Activated T-helper 1 cell treated with anti-CD3 and anti-CD28 coated beads, Interleukin-12 subunit alpha, Interleukin-12 subunit beta, Interleukin-2, Interleukin-4 antibody, amounts not matched to agents 30 ng/mL and 10 ng/mL and 1 ng/mL, durations not matched to agents 14 hours and 24 hours and 36 hours (primary cell): ENCODE measurements around the gene ANKHD1. TPM values are rescaled to one million over a fixed set of nuclear protein-coding genes. Genes with fewer than 3 reads are reported as not detected.
"Not testable (repeated sequence)": the region's sequence is repeated elsewhere in the genome, so short reads cannot be mapped to it uniquely, and the experiment has no call there.

ENCODE experiments used
- DNase-seq: peaks from one replicate; pipeline ENCODE4 v3.0.0; 2021; ENCODE audit warnings: low spot score
- H3K27ac Mint-ChIP-seq: one replicate; pipeline ENCODE4 v1.8.0; 2021; ENCODE audit warnings: mild to moderate bottlenecking, mixed read lengths
- H3K27me3 Mint-ChIP-seq: one replicate; pipeline ENCODE4 v1.8.0; 2022; ENCODE audit warnings: mild to moderate bottlenecking, moderate library complexity, mixed read lengths; ENCODE audit not compliant: insufficient read depth
- H3K36me3 Mint-ChIP-seq: one replicate; pipeline ENCODE4 v1.8.0; 2021; ENCODE audit warnings: low read depth, mixed read lengths
- H3K4me1 Mint-ChIP-seq: one replicate; pipeline ENCODE4 v1.8.0; 2021; ENCODE audit warnings: low read depth, mixed read lengths
- H3K4me3 Mint-ChIP-seq: one replicate; pipeline ENCODE4 v1.8.0; 2021; ENCODE audit warnings: mild to moderate bottlenecking, moderate library complexity, mixed read lengths
- H3K9me3 Mint-ChIP-seq: one replicate; pipeline ENCODE4 v1.8.0; 2021; ENCODE audit warnings: mixed read lengths
- intact Hi-C: fragments of 100-400 bp; cut with micrococcal nuclease; formaldehyde crosslinking; loops from one replicate; pipeline ENCODE4 v1.15.1; 2024
- total RNA-seq: library from RNA; stranded (reverse); gene quantifications from 2 replicates; pipeline ENCODE4 v1.2.3, GENCODE V29; 2022

ANKHD1 gene
- total RNA-seq, 1 donor from 2014 or later = 121 TPM

- no peaks in the 10 kb centered on the region for H3K27me3 Mint-ChIP-seq
- H3K36me3 Mint-ChIP-seq = peaks cover 17% of the 10 kb centered on the region
- intact Hi-C loops = no loop called here
- H3K4me1 Mint-ChIP-seq = no peaks in the 10 kb centered on the region
- no peak overlapping the region for H3K4me3 Mint-ChIP-seq
- H3K27ac Mint-ChIP-seq = no peak overlapping the region
- DNase-seq = no peak
- no peaks in the 10 kb centered on the region for H3K9me3 Mint-ChIP-seq
These were observed 67.6 kb downstream of the ANKHD1 start for GRCh38 chr5:140469259-140469658.

GRCh38 chr5:140480310-140481014 lies 78.8 kb downstream of the ANKHD1 start:
- Mint-ChIP-seq H3K9me3 (no peaks in the 10 kb centered on the region), H3K36me3 (peaks cover 6% of the 10 kb centered on the region), H3K4me3 (no peak overlapping the region), H3K27ac (no peak overlapping the region), H3K27me3 (no peaks in the 10 kb centered on the region), H3K4me1 (peaks cover 6% of the 10 kb centered on the region)
- intact Hi-C loops = no loop called here
- no peak for DNase-seq

GRCh38 chr5:140481758-140482157 lies 80.1 kb downstream of the ANKHD1 start:
- no peak overlapping the region for H3K27ac Mint-ChIP-seq
- H3K27me3 Mint-ChIP-seq = no peaks in the 10 kb centered on the region
- no peak for DNase-seq
- H3K36me3 Mint-ChIP-seq = peaks cover 8% of the 10 kb centered on the region
- intact Hi-C loops = no loop called here
- no peak overlapping the region for H3K4me3 Mint-ChIP-seq
- peaks cover 6% of the 10 kb centered on the region for H3K4me1 Mint-ChIP-seq
- H3K9me3 Mint-ChIP-seq = no peaks in the 10 kb centered on the region

- no peak for DNase-seq
- Mint-ChIP-seq H3K4me3 (no peak overlapping the region), H3K9me3 (no peaks in the 10 kb centered on the region), H3K4me1 (peaks cover 6% of the 10 kb centered on the region), H3K27me3 (no peaks in the 10 kb centered on the region), H3K27ac (no peak overlapping the region), H3K36me3 (peaks cover 16% of the 10 kb centered on the region)
- intact Hi-C loops = no loop called here
These were observed 81.4 kb downstream of the ANKHD1 start for GRCh38 chr5:140483055-140483454.

GRCh38 chr5:140488141-140488540 lies 86.5 kb downstream of the ANKHD1 start:
- intact Hi-C loops, H3K4me1 Mint-ChIP-seq, H3K4me3 Mint-ChIP-seq, H3K27ac Mint-ChIP-seq, H3K27me3 Mint-ChIP-seq, H3K9me3 Mint-ChIP-seq, DNase-seq: not testable (repeated sequence)
- H3K36me3 Mint-ChIP-seq = peaks cover 25% of the 10 kb centered on the region

- Mint-ChIP-seq H3K9me3 (no peaks in the 10 kb centered on the region), H3K4me3 (no peak overlapping the region), H3K36me3 (peaks cover 30% of the 10 kb centered on the region), H3K4me1 (no peaks in the 10 kb centered on the region), H3K27me3 (no peaks in the 10 kb centered on the region), H3K27ac (no peak overlapping the region)
- no peak for DNase-seq
- intact Hi-C loops = no loop called here
These were observed 87.3 kb downstream of the ANKHD1 start for GRCh38 chr5:140488914-140489313.

GRCh38 chr5:140497897-140498296 lies 96.3 kb downstream of the ANKHD1 start:
- Mint-ChIP-seq H3K36me3 (peaks cover 26% of the 10 kb centered on the region), H3K9me3 (no peaks in the 10 kb centered on the region), H3K27ac (no peak overlapping the region), H3K4me1 (peaks cover 6% of the 10 kb centered on the region), H3K4me3 (no peak overlapping the region), H3K27me3 (no peaks in the 10 kb centered on the region)
- intact Hi-C loops = no loop called here
- DNase-seq = no peak

GRCh38 chr5:140498591-140498990 lies 97.0 kb downstream of the ANKHD1 start:
- intact Hi-C loops = no loop called here
- peaks cover 6% of the 10 kb centered on the region for H3K4me1 Mint-ChIP-seq
- no peaks in the 10 kb centered on the region for H3K9me3 Mint-ChIP-seq
- no peak for DNase-seq
- no peaks in the 10 kb centered on the region for H3K27me3 Mint-ChIP-seq
- H3K36me3 Mint-ChIP-seq = peaks cover 22% of the 10 kb centered on the region
- no peak overlapping the region for H3K4me3 Mint-ChIP-seq
- no peak overlapping the region for H3K27ac Mint-ChIP-seq

- H3K4me3 Mint-ChIP-seq = no peak overlapping the region
- H3K9me3 Mint-ChIP-seq = no peaks in the 10 kb centered on the region
- H3K27me3 Mint-ChIP-seq = no peaks in the 10 kb centered on the region
- H3K4me1 Mint-ChIP-seq = peaks cover 6% of the 10 kb centered on the region
- DNase-seq = no peak
- intact Hi-C loops = no loop called here
- peaks cover 17% of the 10 kb centered on the region for H3K36me3 Mint-ChIP-seq
- no peak overlapping the region for H3K27ac Mint-ChIP-seq
These were observed 101.2 kb downstream of the ANKHD1 start for GRCh38 chr5:140502834-140503233.

GRCh38 chr5:140509898-140510297 lies 108.3 kb downstream of the ANKHD1 start:
- Mint-ChIP-seq H3K36me3 (peaks cover 47% of the 10 kb centered on the region), H3K4me3 (no peak overlapping the region), H3K27ac (no peak overlapping the region), H3K9me3 (no peaks in the 10 kb centered on the region), H3K4me1 (no peaks in the 10 kb centered on the region), H3K27me3 (no peaks in the 10 kb centered on the region)
- intact Hi-C loops = loop anchor here (2.0 kb wide), 1 partner anchor 13 kb away; no protein-coding TSS in a partner anchor
- no peak for DNase-seq

GRCh38 chr5:140513124-140513523 lies 111.5 kb downstream of the ANKHD1 start:
- no peak overlapping the region for H3K4me3 Mint-ChIP-seq
- H3K27ac Mint-ChIP-seq = no peak overlapping the region
- no peaks in the 10 kb centered on the region for H3K4me1 Mint-ChIP-seq
- intact Hi-C loops = no loop called here
- no peak for DNase-seq
- no peaks in the 10 kb centered on the region for H3K27me3 Mint-ChIP-seq
- H3K9me3 Mint-ChIP-seq = no peaks in the 10 kb centered on the region
- H3K36me3 Mint-ChIP-seq = peaks cover 55% of the 10 kb centered on the region

GRCh38 chr5:140524003-140524402 lies 122.4 kb downstream of the ANKHD1 start:
- intact Hi-C loops = no loop called here
- H3K4me1 Mint-ChIP-seq = no peaks in the 10 kb centered on the region
- H3K27me3 Mint-ChIP-seq = no peaks in the 10 kb centered on the region
- H3K9me3 Mint-ChIP-seq = no peaks in the 10 kb centered on the region
- H3K36me3 Mint-ChIP-seq = peaks cover 28% of the 10 kb centered on the region
- no peak for DNase-seq
- H3K4me3 Mint-ChIP-seq = no peak overlapping the region
- H3K27ac Mint-ChIP-seq = no peak overlapping the region

GRCh38 chr5:140540227-140540626 lies 138.6 kb downstream of the ANKHD1 start:
- no peaks in the 10 kb centered on the region for H3K27me3 Mint-ChIP-seq
- H3K27ac Mint-ChIP-seq = no peak overlapping the region
- no peak for DNase-seq
- H3K36me3 Mint-ChIP-seq = peaks cover 48% of the 10 kb centered on the region
- no peaks in the 10 kb centered on the region for H3K9me3 Mint-ChIP-seq
- H3K4me3 Mint-ChIP-seq = no peak overlapping the region
- intact Hi-C loops = no loop called here
- no peaks in the 10 kb centered on the region for H3K4me1 Mint-ChIP-seq

GRCh38 chr5:140542972-140543371 lies 141.3 kb downstream of the ANKHD1 start:
- Mint-ChIP-seq H3K27ac (no peak overlapping the region), H3K9me3 (no peaks in the 10 kb centered on the region), H3K4me1 (peaks cover 9% of the 10 kb centered on the region), H3K36me3 (peaks cover 38% of the 10 kb centered on the region), H3K4me3 (no peak overlapping the region), H3K27me3 (no peaks in the 10 kb centered on the region)
- DNase-seq = no peak
- intact Hi-C loops = no loop called here
